Activated CD8-positive, alpha-beta memory T cell treated with anti-CD3 and anti-CD28 coated beads for 48 hours (primary cell): ENCODE results near the gene C4B.
"Not testable (repeated sequence)": the region's sequence is repeated elsewhere in the genome, so short reads cannot be mapped to it uniquely, and the experiment has no call there.

ENCODE experiments used
- DNase-seq, 3 experiments: peaks; one replicate each; pipeline ENCODE4 v3.0.0-alpha.2; 2020; ENCODE audit warnings: low read depth in 2 of 3, low spot score in 2 of 3

The C4B gene

DNA sequence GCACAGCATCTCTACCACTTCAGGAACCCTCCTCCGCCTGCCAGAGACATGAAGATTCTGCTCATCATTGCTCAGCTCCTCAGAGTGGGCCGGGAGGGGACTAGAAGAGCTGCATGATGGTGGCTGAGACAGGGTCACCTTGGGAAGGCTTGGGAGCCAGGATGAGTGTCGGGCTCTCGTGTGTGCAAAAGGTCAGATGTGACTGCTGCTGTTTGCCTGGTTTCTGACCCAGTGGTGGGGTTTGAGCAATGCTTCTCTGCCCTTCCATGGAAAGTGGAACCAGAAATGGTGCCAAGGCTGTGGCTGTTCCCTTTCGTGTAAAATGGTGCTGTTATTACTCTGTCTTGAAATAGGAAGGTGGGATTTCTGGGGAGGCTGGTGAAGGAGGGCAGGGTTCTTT is 33.6 kb upstream of the C4B start:
- not testable (repeated sequence) for DNase-seq

DNA sequence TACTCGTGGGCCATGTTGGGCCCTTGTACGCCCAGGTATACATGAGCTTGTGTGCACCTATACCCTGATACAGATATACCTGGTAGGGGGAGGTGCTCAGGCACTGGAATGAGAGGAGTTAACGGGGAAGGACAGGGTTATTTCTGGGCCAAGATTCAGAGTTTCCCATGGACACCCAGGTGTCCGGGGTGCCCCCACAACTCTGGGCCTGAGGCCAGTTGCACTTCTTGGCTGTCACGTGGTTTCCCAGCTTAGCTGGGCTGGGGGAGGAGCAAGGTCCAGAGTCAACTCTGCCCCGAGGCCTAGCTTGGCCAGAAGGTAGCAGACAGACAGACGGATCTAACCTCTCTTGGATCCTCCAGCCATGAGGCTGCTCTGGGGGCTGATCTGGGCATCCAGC is 32.9 kb upstream of the C4B start, which contains the start of gene C4A:
TSS of gene C4A (plus strand) at position 314 of the 400 bp plus-strand sequence. CDS start at position 365, 51 bp downstream.
- not testable (repeated sequence) for DNase-seq

DNA sequence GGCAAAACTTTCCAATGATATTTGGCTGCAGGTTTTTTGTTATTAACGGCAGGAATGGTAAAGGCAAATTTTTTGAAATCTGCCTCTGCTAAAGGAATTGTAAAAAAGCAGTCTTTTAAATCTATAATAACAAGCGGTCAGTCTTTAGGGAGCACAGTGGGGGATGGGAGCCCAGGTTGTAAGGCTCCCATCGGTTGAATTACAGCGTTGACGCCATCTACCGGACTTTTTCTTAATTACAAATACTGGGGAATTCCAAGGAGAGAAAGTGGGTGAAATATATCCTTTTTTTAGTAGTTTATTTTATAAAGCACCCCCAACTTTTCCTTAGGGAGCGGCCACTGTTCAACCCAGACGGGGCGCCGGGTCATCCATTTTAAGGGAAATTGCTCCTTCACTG is 25.2 kb upstream of the C4B start:
- DNase-seq = not testable (repeated sequence)

DNA sequence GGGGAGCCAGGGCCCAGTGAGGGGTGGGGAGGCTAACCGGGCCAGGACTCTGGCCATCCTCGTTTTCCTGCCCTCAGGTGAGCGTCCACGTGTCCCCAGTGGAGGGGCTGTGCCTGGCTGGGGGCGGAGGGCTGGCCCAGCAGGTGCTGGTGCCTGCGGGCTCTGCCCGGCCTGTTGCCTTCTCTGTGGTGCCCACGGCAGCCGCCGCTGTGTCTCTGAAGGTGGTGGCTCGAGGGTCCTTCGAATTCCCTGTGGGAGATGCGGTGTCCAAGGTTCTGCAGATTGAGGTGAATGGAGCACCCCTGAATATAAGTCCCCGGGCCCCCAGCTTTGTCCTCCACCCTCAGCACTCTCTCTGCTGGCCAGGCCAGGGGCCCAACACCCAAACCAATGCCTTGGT is 20.2 kb upstream of the C4B start:
- DNase-seq = not testable (repeated sequence)

- not testable (repeated sequence) for DNase-seq
Observed at GRCh38 chr6:31996385-31996784, 18.2 kb upstream of the C4B start.

DNA sequence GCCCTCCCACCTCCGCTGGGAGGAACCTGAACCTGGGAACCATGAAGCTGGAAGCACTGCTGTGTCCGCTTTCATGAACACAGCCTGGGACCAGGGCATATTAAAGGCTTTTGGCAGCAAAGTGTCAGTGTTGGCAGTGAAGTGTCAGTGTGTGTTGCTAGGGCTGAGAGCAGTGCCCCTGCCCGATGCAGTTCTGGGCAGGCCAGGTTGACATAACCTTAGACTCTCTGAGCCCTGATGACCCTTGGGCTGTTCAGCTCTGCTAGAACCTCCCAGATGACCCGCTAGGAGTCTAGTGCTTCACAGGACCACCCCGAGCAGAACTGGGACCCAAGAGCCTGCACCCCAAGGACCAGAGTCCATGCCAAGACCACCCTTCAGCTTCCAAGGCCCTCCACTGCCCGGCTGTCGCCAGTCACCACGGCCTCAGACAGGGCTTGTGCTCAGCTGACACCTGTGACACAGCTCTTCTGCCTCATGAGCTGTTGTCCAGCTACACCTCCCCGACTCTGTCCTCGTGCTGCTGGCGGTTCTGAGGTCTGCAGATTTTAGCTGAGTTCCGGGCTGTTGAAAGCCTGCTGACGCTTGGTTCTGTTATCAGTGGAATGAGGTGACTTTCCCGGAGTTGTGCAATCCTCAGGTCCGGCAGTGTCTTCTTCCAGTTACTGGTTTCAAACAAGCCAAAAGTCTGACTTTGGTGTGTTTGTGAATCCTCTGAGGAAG is 11.9 kb upstream of the C4B start:
- not testable (repeated sequence) for DNase-seq

DNA sequence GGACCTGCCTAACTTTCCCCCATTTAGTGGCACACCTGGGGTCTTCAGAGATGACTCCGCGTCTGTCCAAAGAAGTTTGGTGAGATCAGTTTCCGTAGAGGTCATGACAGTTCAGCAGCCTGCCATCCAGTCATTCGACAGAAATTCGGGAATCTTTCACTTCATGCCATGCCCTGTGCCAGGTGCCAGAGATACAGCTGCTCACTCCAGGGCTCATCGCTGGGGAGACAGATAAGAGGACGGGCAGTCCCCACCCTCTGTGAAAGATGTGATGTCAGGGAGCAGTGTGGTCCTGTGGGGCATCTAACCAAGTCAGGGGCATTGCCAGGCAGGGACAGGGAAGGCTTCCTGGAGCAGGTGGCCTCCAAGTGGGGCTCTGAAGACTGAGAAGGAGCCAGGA is 11.3 kb upstream of the C4B start:
- DNase-seq = not testable (repeated sequence)

GRCh38 chr6:32004393-32004792 is 10.2 kb upstream of the C4B start:
- not testable (repeated sequence) for DNase-seq

GRCh38 chr6:32004864-32005537 is 9.6 kb upstream of the C4B start:
- DNase-seq = not testable (repeated sequence)

DNA sequence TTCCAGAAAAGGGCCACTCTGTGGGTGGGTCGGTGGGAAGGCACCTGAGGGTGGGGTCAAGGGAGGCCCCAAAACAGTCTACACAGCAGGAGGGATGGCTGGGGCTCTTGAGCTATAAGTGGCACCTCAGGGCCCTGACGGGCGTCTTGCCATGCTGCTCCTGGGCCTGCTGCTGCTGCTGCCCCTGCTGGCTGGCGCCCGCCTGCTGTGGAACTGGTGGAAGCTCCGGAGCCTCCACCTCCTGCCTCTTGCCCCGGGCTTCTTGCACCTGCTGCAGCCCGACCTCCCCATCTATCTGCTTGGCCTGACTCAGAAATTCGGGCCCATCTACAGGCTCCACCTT is 9.1 kb upstream of the C4B start:
- DNase-seq = not testable (repeated sequence)

DNA sequence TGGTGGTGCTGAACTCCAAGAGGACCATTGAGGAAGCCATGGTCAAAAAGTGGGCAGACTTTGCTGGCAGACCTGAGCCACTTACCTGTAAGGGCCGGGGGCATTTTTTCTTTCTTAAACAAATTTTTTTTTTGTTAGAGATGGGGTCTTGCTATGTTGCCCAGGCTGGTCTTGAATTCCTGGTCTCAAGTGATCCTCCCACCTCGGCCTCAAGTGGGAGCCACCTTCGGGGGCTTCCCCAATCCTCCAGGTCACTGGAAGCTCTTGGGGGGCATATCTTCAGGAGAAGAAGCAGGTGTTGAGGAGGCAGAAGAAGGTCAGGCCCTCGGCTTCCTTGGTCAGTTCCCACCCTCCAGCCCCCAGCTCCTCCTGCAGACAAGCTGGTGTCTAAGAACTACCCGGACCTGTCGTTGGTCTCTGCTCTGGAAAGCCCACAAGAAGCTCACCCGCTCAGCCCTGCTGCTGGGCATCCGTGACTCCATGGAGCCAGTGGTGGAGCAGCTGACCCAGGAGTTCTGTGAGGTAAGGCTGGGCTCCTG is 8.5 kb upstream of the C4B start:
- not testable (repeated sequence) for DNase-seq

GRCh38 chr6:32007086-32007485 is 7.5 kb upstream of the C4B start:
- not testable (repeated sequence) for DNase-seq

- not testable (repeated sequence) for DNase-seq
Observed at GRCh38 chr6:32008037-32008436, 6.6 kb upstream of the C4B start.

- DNase-seq = not testable (repeated sequence)
Observed at GRCh38 chr6:32008616-32009015, 6.0 kb upstream of the C4B start.

GRCh38 chr6:32009537-32009936 is 5.1 kb upstream of the C4B start:
- not testable (repeated sequence) for DNase-seq

DNA sequence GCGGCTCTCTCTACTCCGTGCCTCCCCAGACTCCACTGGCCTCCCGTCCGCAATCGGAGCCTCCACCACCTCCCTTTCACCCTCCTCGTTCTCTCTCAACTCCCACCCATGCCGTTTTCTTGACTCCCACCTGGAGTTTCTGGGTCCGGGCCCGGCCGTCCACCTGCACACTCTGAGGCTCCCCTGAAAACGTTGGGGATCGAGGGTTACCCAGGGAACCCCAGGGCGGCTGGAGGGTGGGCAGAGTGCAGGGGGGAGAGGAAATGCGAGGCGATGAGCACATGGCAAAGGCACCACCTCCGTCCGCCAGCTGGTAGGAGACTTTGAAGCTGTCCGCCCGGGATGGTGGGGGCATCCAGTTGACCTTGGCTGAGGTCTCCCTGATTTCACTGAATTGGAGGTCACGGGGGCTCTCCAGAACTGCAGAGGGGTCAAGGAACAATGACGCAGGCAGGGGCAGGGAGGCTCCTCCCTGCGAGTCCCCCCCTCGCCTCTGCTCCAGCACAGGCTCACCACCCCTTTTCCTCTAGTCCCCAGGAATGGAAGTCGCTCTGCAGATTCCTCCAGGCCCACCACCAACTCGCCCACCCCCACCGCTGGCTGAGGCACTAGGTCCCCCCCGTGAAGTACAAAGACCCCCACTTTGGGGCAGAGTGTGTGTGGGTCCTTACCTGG is 3.6 kb upstream of the C4B start:
- DNase-seq = not testable (repeated sequence)

GRCh38 chr6:32012941-32013617 is 1.5 kb upstream of the C4B start:
- DNase-seq = not testable (repeated sequence)

GRCh38 chr6:32013738-32014137 is 857 bp upstream of the C4B start:
- DNase-seq = not testable (repeated sequence)

DNA sequence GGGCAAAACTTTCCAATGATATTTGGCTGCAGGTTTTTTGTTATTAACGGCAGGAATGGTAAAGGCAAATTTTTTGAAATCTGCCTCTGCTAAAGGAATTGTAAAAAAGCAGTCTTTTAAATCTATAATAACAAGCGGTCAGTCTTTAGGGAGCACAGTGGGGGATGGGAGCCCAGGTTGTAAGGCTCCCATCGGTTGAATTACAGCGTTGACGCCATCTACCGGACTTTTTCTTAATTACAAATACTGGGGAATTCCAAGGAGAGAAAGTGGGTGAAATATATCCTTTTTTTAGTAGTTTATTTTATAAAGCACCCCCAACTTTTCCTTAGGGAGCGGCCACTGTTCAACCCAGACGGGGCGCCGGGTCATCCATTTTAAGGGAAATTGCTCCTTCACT is 7.5 kb downstream of the C4B start:
- not testable (repeated sequence) for DNase-seq

DNA sequence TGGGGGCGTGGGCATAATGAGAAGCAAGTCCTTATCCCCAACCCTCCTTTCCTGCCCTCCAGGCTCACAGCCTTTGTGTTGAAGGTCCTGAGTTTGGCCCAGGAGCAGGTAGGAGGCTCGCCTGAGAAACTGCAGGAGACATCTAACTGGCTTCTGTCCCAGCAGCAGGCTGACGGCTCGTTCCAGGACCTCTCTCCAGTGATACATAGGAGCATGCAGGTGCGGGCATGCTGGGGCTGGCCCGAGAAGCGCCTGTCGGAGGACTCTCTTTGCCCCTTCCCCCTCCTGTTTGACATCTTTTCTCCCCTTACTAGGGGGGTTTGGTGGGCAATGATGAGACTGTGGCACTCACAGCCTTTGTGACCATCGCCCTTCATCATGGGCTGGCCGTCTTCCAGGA is 14.0 kb downstream of the C4B start:
- DNase-seq = not testable (repeated sequence)

DNA sequence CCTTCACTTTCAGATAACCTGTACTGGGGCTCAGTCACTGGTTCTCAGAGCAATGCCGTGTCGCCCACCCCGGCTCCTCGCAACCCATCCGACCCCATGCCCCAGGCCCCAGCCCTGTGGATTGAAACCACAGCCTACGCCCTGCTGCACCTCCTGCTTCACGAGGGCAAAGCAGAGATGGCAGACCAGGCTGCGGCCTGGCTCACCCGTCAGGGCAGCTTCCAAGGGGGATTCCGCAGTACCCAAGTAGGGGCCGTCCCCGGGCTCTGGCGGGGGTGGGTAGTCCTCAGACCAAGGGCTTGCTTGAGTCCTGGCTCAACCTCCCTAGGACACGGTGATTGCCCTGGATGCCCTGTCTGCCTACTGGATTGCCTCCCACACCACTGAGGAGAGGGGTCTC is 15.0 kb downstream of the C4B start:
- not testable (repeated sequence) for DNase-seq
